MM.1S (cell line): ENCODE results near the gene SMIM14.

ENCODE experiments used
- DNase-seq: peaks from one replicate; pipeline ENCODE4 v3.0.0-alpha.2; 2015
- H2AFZ ChIP-seq: fragments of 300-600 bp; sonication (generic); 2 replicates; pipeline ENCODE4 v1.6.0; 2016; ENCODE audit warnings: antibody characterized with exemption, low read length
- H3F3A ChIP-seq: fragments of 300-600 bp; sonication (generic); 2 replicates; pipeline ENCODE4 v1.6.1; 2016; ENCODE audit warnings: mild to moderate bottlenecking, antibody characterized with exemption, low read length, moderate library complexity, mixed read lengths; ENCODE audit not compliant: insufficient read depth
- H3K27ac ChIP-seq: fragments of 300-600 bp; sonication (generic); 2 replicates; pipeline ENCODE4 v1.5.1; 2016; ENCODE audit warnings: mild to moderate bottlenecking, low read length
- H3K27me3 ChIP-seq: fragments of 300-600 bp; sonication (generic); replicated peaks from 2 replicates; pipeline ENCODE4 v1.6.0; 2016; ENCODE audit warnings: low read length; ENCODE audit not compliant: insufficient read depth
- H3K36me3 ChIP-seq: fragments of 300-600 bp; sonication (generic); replicated peaks from 2 replicates; pipeline ENCODE4 v1.6.1; 2016; ENCODE audit warnings: mild to moderate bottlenecking, low read length, mixed read lengths; ENCODE audit not compliant: insufficient read depth
- H3K4me1 ChIP-seq: fragments of 300-600 bp; sonication (generic); 2 replicates; pipeline ENCODE4 v1.6.1; 2016; ENCODE audit warnings: low read length, mixed read lengths
- H3K4me2 ChIP-seq: fragments of 300-600 bp; sonication (generic); 2 replicates; pipeline ENCODE4 v1.6.0; 2016; ENCODE audit warnings: low read depth, low read length
- H3K4me3 ChIP-seq: fragments of 300-600 bp; sonication (generic); 2 replicates; pipeline ENCODE4 v1.5.1; 2016; ENCODE audit warnings: low read length, mixed read lengths
- H3K79me2 ChIP-seq: fragments of 300-600 bp; sonication (generic); 2 replicates; pipeline ENCODE4 v1.6.1; 2016; ENCODE audit warnings: mixed run types, low read length, mixed read lengths
- H3K9ac ChIP-seq: fragments of 300-600 bp; sonication (generic); 2 replicates; pipeline ENCODE4 v1.6.1; 2016; ENCODE audit warnings: low read length, mixed read lengths
- H3K9me2 ChIP-seq: fragments of 300-600 bp; sonication (generic); replicated peaks from 2 replicates; pipeline ENCODE4 v1.6.1; 2016; ENCODE audit warnings: mild to moderate bottlenecking, low read length, mixed read lengths; ENCODE audit not compliant: insufficient read depth
- H3K9me3 ChIP-seq: fragments of 300-600 bp; sonication (generic); replicated peaks from 2 replicates; pipeline ENCODE4 v1.6.1; 2016; ENCODE audit warnings: mild to moderate bottlenecking, low read length, mixed read lengths; ENCODE audit not compliant: insufficient read depth
- H4K20me1 ChIP-seq: fragments of 300-600 bp; sonication (generic); 2 replicates; pipeline ENCODE4 v1.6.1; 2016; ENCODE audit warnings: mild to moderate bottlenecking, low read length, moderate library complexity, mixed read lengths; ENCODE audit not compliant: insufficient read depth
- CTCF ChIP-seq: fragments of 300-600 bp; sonication (generic); IDR thresholded peaks from 2 replicates; pipeline ENCODE4 v1.5.1; 2016; ENCODE audit warnings: antibody characterized with exemption, low read length, mixed read lengths
- EZH2 ChIP-seq: fragments of 300-600 bp; sonication (generic); optimal IDR thresholded peaks from 2 replicates; pipeline ENCODE3; 2017; ENCODE audit warnings: low read depth, mild to moderate bottlenecking, antibody characterized with exemption, low read length, mixed read lengths
- EZH2phosphoT487 ChIP-seq: fragments of 300-600 bp; sonication (generic); IDR thresholded peaks from 2 replicates; pipeline ENCODE4 v1.6.1; 2018; ENCODE audit warnings: antibody characterized with exemption, low read length

Gene SMIM14

GRCh38 chr4:39542611-39543012 is 96.1 kb downstream of the SMIM14 start:
- no peak overlapping the region for H3K4me3 ChIP-seq
- TF ChIP-seq EZH2phosphoT487 (no peak), CTCF (no peak), EZH2 (no peak)
- no peak overlapping the region for H3K27ac ChIP-seq
- H3K36me3 ChIP-seq = no peaks in the 10 kb centered on the region
- H3K27me3 ChIP-seq = no peaks in the 10 kb centered on the region
- H4K20me1 ChIP-seq = no peaks in the 10 kb centered on the region
- H3K4me2 ChIP-seq = no peak overlapping the region
- H2AFZ ChIP-seq = no peak overlapping the region
- H3F3A ChIP-seq = no peaks in the 10 kb centered on the region
- H3K9me2 ChIP-seq = no peaks in the 10 kb centered on the region
- no peaks in the 10 kb centered on the region for H3K9me3 ChIP-seq
- H3K9ac ChIP-seq = no peak overlapping the region
- H3K4me1 ChIP-seq = no peaks in the 10 kb centered on the region
- no peaks in the 10 kb centered on the region for H3K79me2 ChIP-seq
- DNase-seq = no peak

GRCh38 chr4:39541987-39542610 is 96.6 kb downstream of the SMIM14 start:
- no peaks in the 10 kb centered on the region for H4K20me1 ChIP-seq
- H3K4me3 ChIP-seq = no peak overlapping the region
- no peak overlapping the region for H2AFZ ChIP-seq
- H3K9ac ChIP-seq = no peak overlapping the region
- H3K4me2 ChIP-seq = no peak overlapping the region
- H3K9me3 ChIP-seq = no peaks in the 10 kb centered on the region
- H3K79me2 ChIP-seq = no peaks in the 10 kb centered on the region
- H3K27ac ChIP-seq = no peak overlapping the region
- H3K4me1 ChIP-seq = no peaks in the 10 kb centered on the region
- DNase-seq = no peak
- H3F3A ChIP-seq = no peaks in the 10 kb centered on the region
- no peaks in the 10 kb centered on the region for H3K36me3 ChIP-seq
- H3K27me3 ChIP-seq = no peaks in the 10 kb centered on the region
- no peak for TF ChIP-seq EZH2
- TF ChIP-seq EZH2phosphoT487 = no peak
- TF ChIP-seq CTCF = no peak
- no peaks in the 10 kb centered on the region for H3K9me2 ChIP-seq

GRCh38 chr4:39539089-39539611 is 99.5 kb downstream of the SMIM14 start:
- no peak for DNase-seq
- H3F3A ChIP-seq = no peaks in the 10 kb centered on the region
- no peak overlapping the region for H3K4me3 ChIP-seq
- TF ChIP-seq EZH2 (no peak), CTCF (no peak), EZH2phosphoT487 (no peak)
- H3K9me3 ChIP-seq = no peaks in the 10 kb centered on the region
- no peak overlapping the region for H3K9ac ChIP-seq
- no peak overlapping the region for H3K27ac ChIP-seq
- no peaks in the 10 kb centered on the region for H4K20me1 ChIP-seq
- H3K4me2 ChIP-seq = no peak overlapping the region
- no peaks in the 10 kb centered on the region for H3K4me1 ChIP-seq
- H3K79me2 ChIP-seq = no peaks in the 10 kb centered on the region
- no peaks in the 10 kb centered on the region for H3K27me3 ChIP-seq
- H2AFZ ChIP-seq = no peak overlapping the region
- H3K9me2 ChIP-seq = no peaks in the 10 kb centered on the region
- no peaks in the 10 kb centered on the region for H3K36me3 ChIP-seq
